GM12878 (cell line): ENCODE measurements around the gene NOTCH1. TPM values are rescaled to one million over a fixed set of nuclear protein-coding genes. Genes with fewer than 3 reads are reported as not detected.

Experiments used
- IKZF2 ChIP-seq, 2 experiments: fragments of 450-650 bp; IDR thresholded peaks; 2 replicates each; pipeline ENCODE4 v1.6.1; 2017; ENCODE audit warnings: mild to moderate bottlenecking in 2 of 2, moderate library complexity in 2 of 2
- JUNB ChIP-seq: IDR thresholded peaks from 2 replicates; pipeline ENCODE4 v1.6.1; 2016; ENCODE audit warnings: antibody characterized with exemption, mild to moderate bottlenecking
- NKRF ChIP-seq: fragments of 450-650 bp; conservative IDR thresholded peaks from 2 replicates; pipeline ENCODE4 v1.6.1; 2017; ENCODE audit warnings: mild to moderate bottlenecking, moderate library complexity
- RB1 ChIP-seq: fragments of 450-650 bp; formaldehyde crosslinking; IDR thresholded peaks from 2 replicates; pipeline ENCODE4 v1.6.1; 2017; ENCODE audit warnings: mild to moderate bottlenecking, borderline replicate concordance
- SKIL ChIP-seq: fragments of 450-650 bp; IDR thresholded peaks from 2 replicates; pipeline ENCODE4 v1.6.1; 2017; ENCODE audit warnings: mild to moderate bottlenecking, low read depth, inconsistent platforms; ENCODE audit not compliant: poor library complexity, severe bottlenecking
- SPI1 ChIP-seq: IDR thresholded peaks from 2 replicates; pipeline ENCODE4 v1.6.1; 2011; ENCODE audit warnings: low read depth, mild to moderate bottlenecking, low read length, moderate library complexity, borderline replicate concordance; ENCODE audit not compliant: insufficient read depth
- polyA plus RNA-seq, 11 experiments: library from polyadenylated mRNA; depleted of rRNA in 4 of 11; unstranded in 6 of 11; stranded (reverse) in 5 of 11; fragments of >200 nt; fragmentation: Nextera tagmentation in 4 of 11; fragmentation: Illumina TruSeq in 1 of 11; extraction: Ambion mirVana in 4 of 11; extraction: Trizol in 1 of 11; gene quantifications; 1 replicate in 1 of 11; 2 replicates in 10 of 11; pipeline versions ENCODE4 v1.2.1 to v1.2.3, GENCODE V29; 2011 to 2016; ENCODE audit warnings: inconsistent platforms in 2 of 11, missing spikeins in 2 of 11, low read depth in 1 of 11
- total RNA-seq, 4 experiments: library from RNA; depleted of rRNA in 3 of 4; stranded (reverse); fragments of >200 nt in 3 of 4; fragmentation: Illumina TruSeq in 1 of 4; extraction: Trizol in 1 of 4; gene quantifications; 2 replicates each; pipeline versions ENCODE4 v1.2.1 to v1.2.3, GENCODE V29; 2013 to 2021

Gene NOTCH1
- total and polyA plus RNA-seq, 10 of the 15 experiments (the other 5 are each of a cell fraction or from before 2014, with no cell fraction given) = 0.02 to 40.0 (median 3.7) TPM

GRCh38 chr9:136539427-136540421 is 6.1 kb downstream of the NOTCH1 start (continued):
- TF ChIP-seq IKZF2 (IDR thresholded peaks at IDR 0.05) = peak in 1 of 2 experiments; percentile 38; a peak in 3 of 4 replicates
- TF ChIP-seq JUNB = peak; percentile 37; the same call in 1 of the 2 replicates
- peak; percentile 35; the same call in 1 of the 2 replicates for TF ChIP-seq NKRF
- TF ChIP-seq SPI1 = peak; percentile 69
- no peak for TF ChIP-seq SKIL
- 0 out of 2 replicates have a peak, but pooled peaks have one; percentile 11 for TF ChIP-seq RB1
